Pancreas (tissue), 10 donors: ENCODE measurements around the gene EPHA10. TPM values are rescaled to one million over a fixed set of nuclear protein-coding genes. Genes with fewer than 3 reads are reported as not detected.

Experiments
- ATAC-seq, 4 donors: fragments of 200-7000 bp; cut with Tn5 transposase; one replicate each; pipeline versions ENCODE4 v1.8.0 to v1.9.1; 2020; ENCODE audit warnings: mild to moderate bottlenecking in 4 of 4, moderate library complexity in 4 of 4
- DNase-seq, 6 donors: peaks; one replicate each; pipeline ENCODE4 v3.0.0-alpha.2; 2020
- FAIRE-seq: peaks from 2 replicates; lab custom pipeline; 2012; peaks lifted over from hg19 to GRCh38; lab: Jason Lieb, UNC
- H3K27ac ChIP-seq, 4 donors: fragments of 200-600 bp; sonication (generic); 1 replicate in 3 of 4; 2 replicates in 1 of 4; pipeline versions ENCODE4 v1.5.0 to v1.8.0; 2020
- H3K27me3 ChIP-seq, 4 donors: fragments of 200-600 bp; one replicate each; pipeline ENCODE4 v1.8.0; 2021
- H3K36me3 ChIP-seq, 3 donors: fragments of 200-600 bp; sonication (generic) in 1 of 3; one replicate each; pipeline versions ENCODE4 v1.5.0 to v1.8.0; 2020 to 2021
- H3K4me1 ChIP-seq, 3 donors: fragments of 200-600 bp; one replicate each; pipeline ENCODE4 v1.8.0; 2021
- H3K4me3 ChIP-seq, 4 donors: fragments of 200-600 bp; sonication (generic) in 2 of 4; one replicate each; pipeline versions ENCODE4 v1.5.0 to v1.8.0; 2020 to 2021
- H3K9me3 ChIP-seq, 4 donors: fragments of 200-600 bp; one replicate each; pipeline ENCODE4 v1.8.0; 2021
- CTCF ChIP-seq, 4 donors: fragments of 200-600 bp; sonication (generic) in 3 of 4; IDR thresholded peaks; one replicate each; pipeline versions ENCODE4 v1.5.0 to v1.8.0; 2021; ENCODE audit warnings: antibody characterized with exemption in 4 of 4
- WGBS, 2 donors: extraction: QIAGEN DNeasy Blood & Tissue Kit; methylation state at CpG; one replicate each; pipeline ENCODE4 v1.1.7; 2013; 5-methylcytosine and 5-hydroxymethylcytosine counted together
- intact Hi-C, 3 donors: fragments of 100-400 bp; cut with DNase I; formaldehyde crosslinking; loops; one replicate each; pipeline versions ENCODE4 v1.11.1 to v1.14.2; 2022
- polyA plus RNA-seq, 2 donors: library from polyadenylated mRNA; stranded (reverse); fragments of 200-250 nt; gene quantifications; one replicate each; pipeline ENCODE4 v1.2.3, GENCODE V29; 2013
- total RNA-seq, 6 donors: library from RNA; stranded (reverse); fragmentation: NEBNext Ultra II Directional in 4 of 6; extraction: Animal tissue kit (Norgen Biotek cat#: 25700) in 4 of 6; gene quantifications; one replicate each; pipeline versions ENCODE4 v1.2.1 to v1.2.4, GENCODE V29; 2021 to 2023
- donor health status: healthy with polysubstance abuse.
- donor health status: DM: no; HTN: no; CAD: no; lungs with moderate emphysema.
- donor health status: DM: no; HTN: no; CAD: no.
- donor health status: control.
- donor health status: control.
- donor health status: Bipolar disorder and iron deficiency.
- donor health status: DM: yes; HTN: yes; CAD: no.
- donor health status: DM: no; HTN: no; CAD: no.
- donor health status: DM: no; HTN: no; CAD: no.
- donor health status: DM: yes; HTN: yes; CAD: no.

EPHA10 gene
- total and polyA plus RNA-seq, 8 donors: 1.7 to 3.8 (median 2.2) TPM

GRCh38 chr1:37697090-37697489, 67.8 kb downstream of the EPHA10 start:
- no peak overlapping the region for H3K4me3 ChIP-seq
- FAIRE-seq: no peak
- no peak for ATAC-seq
- H3K27ac ChIP-seq: no peak overlapping the region
- DNase-seq: no peak
- H3K36me3 ChIP-seq: no peaks in the 10 kb centered on the region
- no peaks in the 10 kb centered on the region for H3K4me1 ChIP-seq
- TF ChIP-seq CTCF (IDR thresholded peaks at IDR 0.05): no peak
- intact Hi-C loops: no loop called here
- no peaks in the 10 kb centered on the region for H3K27me3 ChIP-seq
- 57 to 71% methylated on average over 2 of the region's 2 CpGs for WGBS, 2 donors
- no peaks in the 10 kb centered on the region for H3K9me3 ChIP-seq

- peak in 4 of 6 donors; percentile 8 to 50 (median 31) for DNase-seq
- intact Hi-C loops: no loop called here
These were observed 72.1 kb downstream of the EPHA10 start for GRCh38 chr1:37692834-37693175.

GRCh38 chr1:37692078-37692833, 72.7 kb downstream of the EPHA10 start, which contains the start of gene CDCA8:
Gene CDCA8, plus strand, starts transcription at chr1:37692516. Its CDS starts 175 bp downstream, at chr1:37692691.
- 0% methylated on average over 51 to 54 of the region's 54 CpGs for WGBS, 2 donors
- peak; percentile 27 to 60 (median 39) for TF ChIP-seq CTCF (IDR thresholded peaks at IDR 0.05)
- intact Hi-C loops: no loop called here
- no peaks in the 10 kb centered on the region for H3K36me3 ChIP-seq
- H3K4me3 ChIP-seq: peak within 1 kb of the TSS; percentile 56 to 90 (median 70)
- FAIRE-seq (peak; percentile 41), ATAC-seq (peak; percentile 87 to 94 (median 90)), DNase-seq (peak; percentile 97 to 99 (median 98))
- H3K27ac ChIP-seq: peak within 1 kb of the TSS; percentile 47 to 69 (median 58)
- no peaks in the 10 kb centered on the region for H3K27me3 ChIP-seq
- H3K9me3 ChIP-seq: no peaks in the 10 kb centered on the region
- peaks cover 6 to 15% (median 7%) of the 10 kb centered on the region in 3 donors for H3K4me1 ChIP-seq

More at GRCh38 chr1:37692834-37693175, 72.1 kb downstream of the EPHA10 start:
- Histone ChIP-seq H3K27me3 (no peaks in the 10 kb centered on the region), H3K27ac (no peak overlapping the region), H3K9me3 (no peaks in the 10 kb centered on the region), H3K36me3 (no peaks in the 10 kb centered on the region), H3K4me3 (peak overlapping the region; percentile 56 to 90 (median 70)), H3K4me1 (peaks cover 6 to 15% (median 7%) of the 10 kb centered on the region in 3 donors)
- no peak for TF ChIP-seq CTCF (IDR thresholded peaks at IDR 0.05)
- FAIRE-seq (no peak), ATAC-seq (no peak)
- 1% methylated on average over 16 of the region's 16 CpGs for WGBS, 2 donors

- ATAC-seq (peak; percentile 14 to 38 (median 30)), FAIRE-seq (no peak), DNase-seq (peak; percentile 42 to 88 (median 68))
- TF ChIP-seq CTCF (IDR thresholded peaks at IDR 0.05): peak in 1 of 4 donors; percentile 7
- intact Hi-C loops: no loop called here
- no peaks in the 10 kb centered on the region for H3K36me3 ChIP-seq
- H3K27ac ChIP-seq: peak overlapping the region; percentile 47 to 69 (median 58)
- H3K4me1 ChIP-seq: peaks cover 6 to 15% (median 7%) of the 10 kb centered on the region in 3 donors
- no peaks in the 10 kb centered on the region for H3K9me3 ChIP-seq
- H3K4me3 ChIP-seq: peak overlapping the region; percentile 48 to 90 (median 60)
- no peaks in the 10 kb centered on the region for H3K27me3 ChIP-seq
- 1% methylated on average over 32 to 45 of the region's 45 CpGs for WGBS, 2 donors
These were observed 73.3 kb downstream of the EPHA10 start for GRCh38 chr1:37691497-37692077.
